WI38 (cell line): ENCODE data around the gene TESK2.
"Not testable (repeated sequence)": the region's sequence is repeated elsewhere in the genome, so short reads cannot be mapped to it uniquely, and the experiment has no call there.

Source experiments
- H3K4me3 ChIP-seq: 2 replicates; pipeline ENCODE4 v1.5.1; 2011; ENCODE audit warnings: low read depth, mild to moderate bottlenecking, control low read depth, low read length
- CTCF ChIP-seq: IDR thresholded peaks from 2 replicates; pipeline ENCODE4 v1.5.1; 2012; ENCODE audit warnings: low read depth, mild to moderate bottlenecking, control low read depth, low read length

TESK2 gene

DNA sequence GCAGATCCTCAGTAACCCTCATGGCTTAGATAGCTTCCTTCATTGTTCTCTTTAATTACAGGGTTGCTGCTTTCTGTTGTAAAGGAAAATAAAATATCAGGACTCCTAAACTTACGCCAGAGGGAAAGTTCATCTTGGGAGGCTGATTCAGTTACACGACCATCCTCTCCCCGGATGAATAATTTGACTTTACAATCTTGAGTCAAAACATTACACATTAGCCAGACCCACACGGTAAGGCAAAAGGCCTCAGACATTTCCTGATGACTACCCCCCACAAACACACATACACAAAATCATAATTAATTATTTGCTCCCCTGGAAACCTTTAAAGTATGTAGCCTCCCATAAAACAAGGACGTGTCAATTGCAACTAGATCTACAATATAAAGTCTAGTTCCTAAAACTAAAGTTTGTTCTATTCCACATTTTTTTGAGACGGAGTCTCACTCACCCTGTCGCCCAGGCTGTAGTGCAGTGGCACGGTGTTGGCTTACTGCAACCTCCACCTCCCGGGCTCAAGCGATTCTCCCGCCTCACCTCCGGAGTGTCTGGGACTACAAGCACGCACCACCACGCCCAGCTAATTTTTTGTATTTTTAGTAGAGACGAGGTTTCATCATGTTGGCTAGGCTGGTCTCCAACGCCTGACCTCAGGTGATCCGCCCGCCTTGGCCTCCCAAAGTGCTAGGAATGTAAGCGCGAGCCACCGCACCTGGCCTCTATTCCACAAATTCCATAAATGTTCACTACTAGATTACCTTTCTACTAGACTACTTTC, 31.6 kb upstream of the TESK2 start:
- H3K4me3 ChIP-seq: peak overlapping the region; percentile 97
- no peak for TF ChIP-seq CTCF

GRCh38 chr1:45521413-45522323, 30.7 kb upstream of the TESK2 start, which contains the start of gene PRDX1:
PRDX1 (minus strand) TSS chr1:45521884; CDS start chr1:45519043, 2,841 bp downstream.
- no peak for TF ChIP-seq CTCF
- peak within 1 kb of the TSS; percentile 97 for H3K4me3 ChIP-seq

DNA sequence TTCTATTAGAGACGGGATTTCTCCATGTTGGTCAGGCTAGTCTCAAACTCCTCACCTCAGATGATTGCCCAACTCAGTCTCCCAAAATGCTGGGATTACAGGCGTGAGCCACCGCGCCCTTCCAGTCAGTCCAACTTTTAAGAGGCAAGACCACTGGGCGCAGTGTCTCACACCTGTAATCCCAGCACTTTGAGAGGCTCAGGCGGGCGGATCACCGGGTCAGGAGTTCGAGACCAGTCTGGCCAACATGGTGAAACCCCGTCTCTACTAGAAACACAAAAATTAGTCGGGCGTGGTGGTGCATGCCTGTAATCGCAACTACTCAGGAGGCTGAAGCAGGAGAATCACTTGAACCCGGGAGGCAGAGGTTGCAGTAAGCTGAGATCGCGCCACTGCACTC, 28.8 kb upstream of the TESK2 start:
- H3K4me3 ChIP-seq: peak overlapping the region; percentile 97

GRCh38 chr1:45518910-45519309, 27.9 kb upstream of the TESK2 start:
- no peak for TF ChIP-seq CTCF
- H3K4me3 ChIP-seq: peak overlapping the region; percentile 97

DNA sequence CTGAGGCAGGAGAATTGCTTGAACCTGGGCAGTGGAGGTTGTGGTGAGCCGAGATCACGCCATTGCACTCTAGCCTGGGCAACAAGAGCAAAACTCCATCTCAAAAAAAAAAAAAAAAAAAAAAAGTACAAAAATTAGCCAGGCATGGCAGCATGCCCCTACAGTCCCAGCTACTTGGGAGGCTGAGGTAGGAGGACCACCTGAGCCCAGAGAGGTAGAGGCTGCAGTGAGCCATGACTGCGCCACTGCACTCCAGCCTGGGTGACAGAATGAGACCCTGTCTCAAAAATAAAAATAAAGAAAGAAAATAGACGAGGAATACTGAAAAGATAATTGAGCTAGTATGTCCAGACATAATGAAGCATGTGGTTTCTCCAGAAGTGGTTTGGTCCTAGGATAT, 27.4 kb upstream of the TESK2 start:
- not testable (repeated sequence) for H3K4me3 ChIP-seq

DNA sequence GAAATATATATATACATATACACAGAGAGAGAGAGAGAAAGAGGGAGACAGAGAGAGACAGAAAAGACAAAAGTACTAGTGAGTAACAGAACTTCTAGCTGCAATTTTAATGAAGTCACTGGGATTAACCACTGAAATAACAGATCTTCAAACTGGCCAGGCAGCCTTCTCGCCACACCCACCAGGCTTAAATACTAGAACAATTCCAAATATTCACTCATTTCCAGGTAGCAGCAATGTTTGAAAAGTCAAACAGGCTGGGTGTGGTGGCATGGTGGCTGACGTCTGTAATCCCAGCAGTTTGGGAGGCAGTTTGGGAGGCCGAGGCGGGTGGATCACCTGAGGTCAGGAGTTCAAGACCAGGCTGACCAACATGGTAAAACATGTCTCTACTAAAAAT, 25.5 kb upstream of the TESK2 start:
- no peak overlapping the region for H3K4me3 ChIP-seq
- no peak for TF ChIP-seq CTCF

DNA sequence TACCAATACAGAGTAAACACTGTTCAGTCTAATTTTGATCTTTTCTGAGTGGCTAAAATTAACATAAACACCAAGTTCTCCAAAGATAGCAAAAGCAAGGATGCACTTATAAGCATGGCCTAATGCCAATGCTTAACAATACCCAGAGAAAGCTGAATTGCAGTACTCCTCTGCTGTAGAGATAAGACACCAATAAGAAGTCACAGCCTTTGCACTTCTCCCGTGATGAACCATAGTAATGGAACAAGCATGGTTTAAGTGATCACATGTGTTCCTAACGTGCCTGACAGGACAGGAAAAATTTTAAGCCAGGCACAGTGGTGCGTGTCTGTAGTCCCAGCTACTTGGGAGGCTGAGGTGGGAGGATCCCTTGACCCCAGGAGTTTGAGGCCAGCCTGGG, 25.1 kb upstream of the TESK2 start:
- H3K4me3 ChIP-seq: no peak overlapping the region
- TF ChIP-seq CTCF: no peak

DNA sequence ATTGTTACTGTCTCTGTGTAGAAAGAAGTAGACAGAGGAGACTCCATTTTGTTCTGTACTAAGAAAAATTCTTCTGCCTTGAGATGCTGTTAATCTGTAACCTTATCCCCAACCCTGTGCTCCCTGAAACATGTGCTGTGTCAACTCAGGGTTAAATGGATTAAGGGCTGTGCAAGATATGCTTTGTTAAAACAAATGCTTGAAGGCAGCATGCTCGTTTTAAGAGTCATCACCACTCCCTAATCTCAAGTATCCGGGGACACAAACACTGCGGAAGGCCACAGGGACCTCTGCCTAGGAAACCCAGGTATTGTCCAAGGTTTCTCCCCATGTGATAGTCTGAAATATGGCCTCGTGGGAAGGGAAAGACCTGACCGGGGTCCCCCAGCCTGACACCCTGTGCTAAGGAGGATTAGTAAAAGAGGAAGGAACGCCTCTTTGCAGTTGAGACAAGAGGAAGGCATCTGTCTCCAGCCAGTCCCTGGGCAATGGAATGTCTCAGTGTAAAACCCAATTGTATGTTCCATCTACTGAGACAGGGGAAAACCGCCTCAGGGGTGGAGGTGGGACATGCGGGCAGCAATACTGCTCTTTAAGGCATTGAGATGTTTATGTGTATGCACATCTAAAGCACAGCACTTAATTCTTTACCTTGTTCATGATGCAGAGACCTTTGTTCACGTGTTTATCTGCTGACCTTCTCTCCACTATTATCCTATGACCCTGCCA, 22.7 kb upstream of the TESK2 start:
- H3K4me3 ChIP-seq: not testable (repeated sequence)
